AG04450 (cell line): ENCODE data around the gene VCAN. TPM values are rescaled to one million over a fixed set of nuclear protein-coding genes. Genes with fewer than 3 reads are reported as not detected.

Experiments used
- CTCF ChIA-PET: fragments of 300-600, 350-600 bp; formaldehyde crosslinking; extraction: SDS; loops from one replicate; lab custom pipeline; 2022; ENCODE audit warnings: antibody characterized with exemption, inconsistent platforms; lab: Charles Lee
- POLR2A ChIA-PET: fragments of 350-600 bp; formaldehyde crosslinking; extraction: SDS; loops from one replicate; lab custom pipeline; 2021; ENCODE audit warnings: antibody characterized with exemption, inconsistent platforms; lab: Yijun Ruan, JAX
- DNase-seq: peaks from one replicate; pipeline ENCODE4 v3.0.0-alpha.2; 2011; ENCODE audit warnings: low read depth, low spot score
- H3K27ac ChIP-seq: one replicate; pipeline ENCODE4 v1.5.1; 2012; ENCODE audit warnings: low read depth, low read length, control low read depth
- H3K27me3 ChIP-seq: one replicate; pipeline ENCODE4 v1.6.0; 2012; ENCODE audit warnings: low read length; ENCODE audit not compliant: control insufficient read depth, insufficient read depth
- H3K4me3 ChIP-seq: 2 replicates; pipeline ENCODE4 v1.5.1; 2011; ENCODE audit warnings: mild to moderate bottlenecking, low read depth, low read length, control low read depth
- H3K9me3 ChIP-seq: 2 replicates; pipeline ENCODE4 v1.5.1; 2012; ENCODE audit warnings: low read length; ENCODE audit not compliant: control insufficient read depth, insufficient read depth
- CTCF ChIP-seq: IDR thresholded peaks from 2 replicates; pipeline ENCODE4 v1.5.1; 2011; ENCODE audit warnings: low read depth, low read length, control low read depth, inconsistent platforms
- polyA plus RNA-seq: library from polyadenylated mRNA; depleted of rRNA; stranded (reverse); fragments of >200 nt; gene quantifications from 2 replicates; pipeline ENCODE4 v1.2.3, GENCODE V29; 2011

VCAN gene
- polyA plus RNA-seq, 1 experiment, result 171 TPM

GRCh38 chr5:83510260-83510659 lies 38.7 kb downstream of the VCAN start:
- no peak overlapping the region for H3K4me3 ChIP-seq
- no peaks in the 10 kb centered on the region for H3K27me3 ChIP-seq
- no peak for TF ChIP-seq CTCF
- no peak overlapping the region for H3K27ac ChIP-seq
- no peak for DNase-seq
- H3K9me3 ChIP-seq, result peaks cover 6% of the 10 kb centered on the region
- ChIA-PET POLR2A (no interaction called here), CTCF (interaction anchor here (0.7 to 1.2 kb wide), 3 partner anchors 14 to 1160 kb away, joined by 3 read pairs; no protein-coding TSS in a partner anchor)

- no peak for TF ChIP-seq CTCF
- Histone ChIP-seq H3K27me3 (no peaks in the 10 kb centered on the region), H3K27ac (no peak overlapping the region), H3K4me3 (no peak overlapping the region), H3K9me3 (peaks cover 2% of the 10 kb centered on the region; the same call in 1 of the 2 replicates)
- ChIA-PET POLR2A (no interaction called here), CTCF (no interaction called here)
- DNase-seq, result no peak
Measured at GRCh38 chr5:83512061-83512745, 40.7 kb downstream of the VCAN start.

GRCh38 chr5:83513081-83513480 lies 41.5 kb downstream of the VCAN start:
- POLR2A ChIA-PET, result no interaction called here
- DNase-seq, result no peak
- H3K27ac ChIP-seq, result no peak overlapping the region
- no peak overlapping the region for H3K4me3 ChIP-seq
- no peak for TF ChIP-seq CTCF
- CTCF ChIA-PET, result no interaction called here
- H3K9me3 ChIP-seq, result peaks cover 2% of the 10 kb centered on the region; the same call in 1 of the 2 replicates
- no peaks in the 10 kb centered on the region for H3K27me3 ChIP-seq

GRCh38 chr5:83513491-83513890 lies 41.9 kb downstream of the VCAN start:
- ChIA-PET POLR2A (interaction anchor here (0.7 kb wide), 1 partner anchor 37 kb away, joined by 3 read pairs; no protein-coding TSS in a partner anchor), CTCF (interaction anchor here (0.9 kb wide), 1 partner anchor 10 kb away, joined by 3 read pairs; no protein-coding TSS in a partner anchor)
- Histone ChIP-seq H3K27me3 (no peaks in the 10 kb centered on the region), H3K27ac (no peak overlapping the region), H3K9me3 (peaks cover 2% of the 10 kb centered on the region; the same call in 1 of the 2 replicates), H3K4me3 (no peak overlapping the region)
- no peak for TF ChIP-seq CTCF
- DNase-seq, result no peak

GRCh38 chr5:83516377-83516776 lies 44.8 kb downstream of the VCAN start:
- no peak for DNase-seq
- Histone ChIP-seq H3K4me3 (no peak overlapping the region), H3K27me3 (no peaks in the 10 kb centered on the region), H3K27ac (no peak overlapping the region), H3K9me3 (peaks cover 2% of the 10 kb centered on the region; the same call in 1 of the 2 replicates)
- POLR2A ChIA-PET, result no interaction called here
- no peak for TF ChIP-seq CTCF
- CTCF ChIA-PET, result interaction anchor here (1.1 to 1.4 kb wide), 2 partner anchors 19 to 105 kb away, joined by 3 read pairs; no protein-coding TSS in a partner anchor
